Kidney (tissue), 14 donors: ENCODE data around the gene EIF4H. TPM values are rescaled to one million over a fixed set of nuclear protein-coding genes. Genes with fewer than 3 reads are reported as not detected.
"Not testable (repeated sequence)": the region's sequence is repeated elsewhere in the genome, so short reads cannot be mapped to it uniquely, and the experiment has no call there.

Experiments used
- DNase-seq, 5 donors: peaks; one replicate each; pipeline ENCODE4 v3.0.0-alpha.2; 2013 to 2020
- FAIRE-seq: peaks from 2 replicates; lab custom pipeline; 2012; peaks lifted over from hg19 to GRCh38; lab: Jason Lieb, UNC
- H3K27ac ChIP-seq, 2 donors: one replicate each; pipeline ENCODE4 v1.7.0; 2013; ENCODE audit warnings: low read depth in 2 of 2, low read length in 2 of 2, inconsistent platforms in 1 of 2
- H3K27me3 ChIP-seq: one replicate; pipeline ENCODE4 v1.7.1; 2013; ENCODE audit warnings: low read length, inconsistent platforms; ENCODE audit not compliant: control insufficient read depth, insufficient read depth
- H3K36me3 ChIP-seq, 3 donors: one replicate each; pipeline versions ENCODE4 v1.7.0 to v1.7.1; 2013; ENCODE audit warnings: low read length in 3 of 3, control low read depth in 1 of 3, inconsistent platforms in 1 of 3; ENCODE audit not compliant: insufficient read depth in 3 of 3, control insufficient read depth in 2 of 3
- H3K4me1 ChIP-seq, 3 donors: one replicate each; pipeline versions ENCODE4 v1.7.0 to v1.7.1; 2013; ENCODE audit warnings: low read length in 3 of 3, inconsistent platforms in 1 of 3, low read depth in 1 of 3; ENCODE audit not compliant: control insufficient read depth in 2 of 3, insufficient read depth in 2 of 3
- H3K4me3 ChIP-seq, 3 donors: one replicate each; pipeline versions ENCODE4 v1.7.0 to v1.8.1; 2013; ENCODE audit warnings: low read length in 3 of 3, control low read depth in 1 of 3, inconsistent platforms in 1 of 3
- H3K9ac ChIP-seq, 3 donors: one replicate each; pipeline versions ENCODE4 v1.7.0 to v1.7.1; 2013; ENCODE audit warnings: low read length in 3 of 3, control low read depth in 1 of 3, inconsistent platforms in 1 of 3
- H3K9me3 ChIP-seq, 3 donors: one replicate each; pipeline versions ENCODE4 v1.7.0 to v1.7.1; 2013; ENCODE audit warnings: low read length in 3 of 3, control low read depth in 1 of 3, inconsistent platforms in 1 of 3; ENCODE audit not compliant: control insufficient read depth in 2 of 3, insufficient read depth in 1 of 3
- intact Hi-C: fragments of 100-400 bp; cut with DNase I; formaldehyde crosslinking; loops from one replicate; pipeline ENCODE4 v1.11.1; 2022
- polyA plus RNA-seq: library from polyadenylated mRNA; stranded (reverse); fragments of 350-450 nt; fragmentation: Illumina TruSeq; extraction: RNeasy Lipid Tissue Mini Kit (QIAGEN cat#74804); gene quantifications from one replicate; pipeline ENCODE4 v1.2.3, GENCODE V29; 2014; ENCODE audit warnings: low read depth, low replicate concordance; ENCODE audit not compliant: insufficient read depth
- total RNA-seq: library from RNA; stranded (reverse); fragmentation: NEBNext Ultra II Directional; extraction: Animal tissue kit (Norgen Biotek cat#: 25700); gene quantifications from one replicate; pipeline ENCODE4 v1.2.1, GENCODE V29; 2021
- TF ChIP-seq, protein P1 (sequence below): IDR thresholded peaks from 3 replicates; pipeline ENCODE4 v1.5.1; 2012; ENCODE audit warnings: mild to moderate bottlenecking, moderate library complexity, borderline replicate concordance; ENCODE audit not compliant: insufficient read depth; ENCODE audit errors: extremely low read depth
- donor health status: control.
- donor health status: control.
- donor health status: control.
- donor health status: control.
- donor health status: control.
- donor health status: DM: yes; HTN: yes; CAD: no.
- donor health status: Normal renal cell carcinoma (clear cell type).

EIF4H gene
- total and polyA plus RNA-seq, 2 donors from 2014 or later = 153 to 240 TPM

DNA sequence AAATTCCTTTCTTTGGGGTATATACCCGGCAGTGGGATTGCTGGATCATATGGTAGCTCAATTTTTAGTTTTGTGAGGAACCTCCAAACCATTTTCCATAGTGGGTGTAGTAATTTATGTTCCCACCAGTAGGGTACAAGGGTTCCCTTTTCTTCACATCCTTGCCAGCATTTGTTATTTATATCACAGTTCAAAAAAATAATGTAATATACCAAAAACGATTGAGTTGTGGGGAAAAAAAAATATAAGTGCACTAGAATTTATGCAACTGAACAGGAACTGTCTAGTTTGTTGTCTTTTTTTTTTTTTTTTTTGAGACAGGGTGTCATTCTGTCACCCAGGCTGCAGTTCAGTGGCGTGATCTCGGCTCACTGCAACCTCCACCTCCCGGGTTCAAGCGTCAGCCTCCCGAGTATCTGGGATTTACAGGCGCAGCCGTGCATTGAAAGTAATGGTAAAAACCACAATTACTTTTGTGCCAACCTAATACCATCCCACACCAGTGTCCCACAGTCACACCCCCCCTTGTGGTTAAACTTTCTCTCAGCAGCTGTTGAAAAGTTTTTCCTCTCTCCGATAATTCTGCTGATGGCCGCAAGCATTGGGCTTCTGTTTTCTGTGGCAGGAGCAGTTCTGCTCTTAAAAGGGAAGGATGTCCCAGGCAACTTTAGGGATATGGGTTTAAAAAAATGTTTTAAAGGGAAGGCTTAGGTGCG lies 28.8 kb downstream of the EIF4H start:
- Histone ChIP-seq H3K9me3 (no peaks in the 10 kb centered on the region), H3K27me3 (no peaks in the 10 kb centered on the region), H3K36me3 (no peaks in the 10 kb centered on the region), H3K4me3 (no peak overlapping the region), H3K4me1 (peaks cover 0 to 2% (median 0%) of the 10 kb centered on the region in 3 donors), H3K9ac (no peak overlapping the region), H3K27ac (no peak overlapping the region)
- intact Hi-C loops = no loop called here
- FAIRE-seq = no peak
- DNase-seq = peak in 4 of 5 donors; percentile 38 to 74 (median 52)
- TF ChIP-seq, protein P1, sequence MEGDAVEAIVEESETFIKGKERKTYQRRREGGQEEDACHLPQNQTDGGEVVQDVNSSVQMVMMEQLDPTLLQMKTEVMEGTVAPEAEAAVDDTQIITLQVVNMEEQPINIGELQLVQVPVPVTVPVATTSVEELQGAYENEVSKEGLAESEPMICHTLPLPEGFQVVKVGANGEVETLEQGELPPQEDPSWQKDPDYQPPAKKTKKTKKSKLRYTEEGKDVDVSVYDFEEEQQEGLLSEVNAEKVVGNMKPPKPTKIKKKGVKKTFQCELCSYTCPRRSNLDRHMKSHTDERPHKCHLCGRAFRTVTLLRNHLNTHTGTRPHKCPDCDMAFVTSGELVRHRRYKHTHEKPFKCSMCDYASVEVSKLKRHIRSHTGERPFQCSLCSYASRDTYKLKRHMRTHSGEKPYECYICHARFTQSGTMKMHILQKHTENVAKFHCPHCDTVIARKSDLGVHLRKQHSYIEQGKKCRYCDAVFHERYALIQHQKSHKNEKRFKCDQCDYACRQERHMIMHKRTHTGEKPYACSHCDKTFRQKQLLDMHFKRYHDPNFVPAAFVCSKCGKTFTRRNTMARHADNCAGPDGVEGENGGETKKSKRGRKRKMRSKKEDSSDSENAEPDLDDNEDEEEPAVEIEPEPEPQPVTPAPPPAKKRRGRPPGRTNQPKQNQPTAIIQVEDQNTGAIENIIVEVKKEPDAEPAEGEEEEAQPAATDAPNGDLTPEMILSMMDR = peak; percentile 32

DNA sequence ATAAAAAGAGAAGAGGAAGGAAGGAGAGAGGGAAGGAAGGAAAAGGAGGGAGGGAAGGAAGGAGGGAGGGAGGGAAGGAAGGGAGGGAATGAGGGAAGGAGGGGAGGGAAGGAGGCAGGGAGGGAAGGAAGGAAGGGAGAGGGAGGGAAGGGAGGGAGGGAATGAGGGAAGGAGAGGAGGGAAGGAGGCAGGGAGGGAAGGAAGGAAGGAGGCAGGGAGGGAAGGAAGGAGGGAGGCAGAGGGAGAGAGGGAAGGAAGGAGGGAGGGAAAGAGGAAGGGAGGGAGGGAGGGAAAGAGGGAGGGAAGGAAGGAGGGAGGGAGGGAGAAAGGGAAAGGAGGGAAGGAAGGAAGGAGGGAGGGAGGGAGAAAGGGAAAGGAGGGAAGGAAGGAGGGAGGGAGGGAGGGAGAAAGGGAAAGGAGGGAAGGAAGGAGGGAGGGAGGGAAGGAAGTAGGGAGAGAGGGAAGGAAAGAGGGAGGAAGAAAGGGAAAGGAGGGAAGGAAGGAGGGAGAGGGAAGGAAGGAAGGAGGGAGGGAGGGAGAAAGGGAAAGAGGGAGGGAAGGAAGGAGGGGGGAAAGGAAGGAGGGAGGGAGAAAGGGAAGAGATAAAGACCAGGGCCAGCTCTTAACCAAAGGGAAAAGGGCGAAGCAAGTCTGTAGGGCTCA lies 29.9 kb downstream of the EIF4H start:
- no peak for DNase-seq
- Histone ChIP-seq H3K9ac (no peak overlapping the region), H3K4me3 (no peak overlapping the region), H3K27me3 (no peaks in the 10 kb centered on the region), H3K36me3 (no peaks in the 10 kb centered on the region), H3K9me3 (no peaks in the 10 kb centered on the region), H3K4me1 (peaks cover 0 to 2% (median 0%) of the 10 kb centered on the region in 3 donors), H3K27ac (no peak overlapping the region)
- TF ChIP-seq, protein P1 = no peak
- intact Hi-C loops = no loop called here
- FAIRE-seq = no peak

DNA sequence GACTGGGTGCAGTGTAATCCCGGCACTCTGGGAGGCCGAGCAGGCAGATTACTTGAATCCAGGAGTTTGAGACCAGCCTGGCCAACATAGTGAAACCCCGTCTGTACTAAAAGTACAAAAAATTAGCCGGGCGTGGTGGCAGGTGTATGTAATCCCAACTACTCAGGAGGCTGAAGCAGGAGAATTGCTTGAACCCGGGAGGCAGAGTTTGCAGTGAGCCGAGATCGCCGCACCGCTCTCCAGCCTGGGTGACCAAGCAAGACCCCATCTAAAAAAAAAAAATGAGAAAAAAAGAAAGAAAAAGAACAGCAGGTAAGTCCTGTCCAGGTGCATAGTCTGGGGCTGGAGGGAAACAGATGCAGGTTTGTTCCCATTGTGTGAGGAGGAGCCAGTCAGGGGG lies 31.9 kb downstream of the EIF4H start:
- not testable (repeated sequence) for H3K4me1 ChIP-seq, FAIRE-seq, H3K27ac ChIP-seq, DNase-seq, H3K9me3 ChIP-seq, H3K36me3 ChIP-seq, H3K9ac ChIP-seq, H3K4me3 ChIP-seq, H3K27me3 ChIP-seq
- intact Hi-C loops = loop anchor here (5.0 kb wide), 1 partner anchor 196 kb away; no protein-coding TSS in a partner anchor

DNA sequence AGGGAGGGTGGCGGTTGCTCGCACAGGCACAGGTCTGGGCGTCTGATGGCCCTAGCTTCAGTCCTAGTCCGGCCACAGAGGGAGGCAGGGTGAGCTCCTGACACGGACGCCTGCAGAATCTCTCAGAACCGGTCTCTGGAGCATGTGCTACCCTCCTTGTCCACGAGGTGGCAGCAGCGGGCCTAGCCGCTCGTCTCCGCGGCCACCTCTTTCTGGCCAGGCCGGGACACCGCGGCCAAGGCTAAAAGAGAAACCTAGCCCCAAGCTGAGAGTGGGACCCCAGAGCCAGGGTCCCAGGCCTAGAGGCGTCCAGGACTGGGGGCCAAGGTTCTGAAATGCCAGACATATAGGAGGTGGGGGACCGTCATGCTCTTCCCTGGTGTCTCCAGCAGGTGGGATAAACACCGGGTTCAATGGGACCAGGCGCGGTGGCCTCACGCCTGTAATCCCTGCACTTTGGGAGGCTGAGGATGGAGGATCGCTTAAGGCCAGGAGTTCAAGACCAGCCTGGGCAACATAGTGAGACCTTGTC lies 32.5 kb downstream of the EIF4H start:
- H3K27ac ChIP-seq = no peak overlapping the region
- no peaks in the 10 kb centered on the region for H3K9me3 ChIP-seq
- H3K9ac ChIP-seq = peak overlapping the region in 1 of 3 donors; percentile 34
- TF ChIP-seq, protein P1 = peak; percentile 95
- intact Hi-C loops = loop anchor here (5.0 kb wide), 1 partner anchor 196 kb away; no protein-coding TSS in a partner anchor
- peaks cover 0 to 2% (median 0%) of the 10 kb centered on the region in 3 donors for H3K4me1 ChIP-seq
- no peaks in the 10 kb centered on the region for H3K36me3 ChIP-seq
- peak overlapping the region in 1 of 3 donors; percentile 41 for H3K4me3 ChIP-seq
- no peak for FAIRE-seq
- no peaks in the 10 kb centered on the region for H3K27me3 ChIP-seq
- DNase-seq = peak; percentile 81 to 94 (median 86)
